ENCODE measurements around the gene ANKRD53.

GRCh38 chr2:70981421-70981820 is 3.0 kb downstream of the ANKRD53 start:
- TF ChIP-seq CTCF (IDR thresholded peaks at IDR 0.05) (no peak), EZH2 (IDR thresholded peaks at IDR 0.05; ENCODE audit: borderline replicate concordance, insufficient read depth, low read depth, low read length, poor library complexity, severe bottlenecking) (no peak)
